Activated CD4-positive, alpha-beta T cell treated with anti-CD3 and anti-CD28 coated beads, Interleukin-2, Interleukin-4, amounts not matched to agents 100 ng/mL and 50 ng/mL, durations not matched to agents 16 hours and 8 hours (primary cell): Measurements from ENCODE around the gene VILL.

ENCODE experiments used
- DNase-seq: peaks from one replicate; pipeline ENCODE4 v3.0.0-alpha.2; 2020; ENCODE audit warnings: low spot score

VILL gene

GRCh38 chr3:38000965-38001455 is 10.4 kb downstream of the VILL start:
- DNase-seq: no peak

- no peak for DNase-seq
Observed at GRCh38 chr3:38001456-38002081, 11.0 kb downstream of the VILL start.

- DNase-seq: no peak
Observed at GRCh38 chr3:38002291-38002876, 11.8 kb downstream of the VILL start.

- DNase-seq: no peak
Observed at GRCh38 chr3:38002940-38003339, 12.4 kb downstream of the VILL start.

GRCh38 chr3:38003371-38003816 is 12.8 kb downstream of the VILL start:
- peak; percentile 52 for DNase-seq

GRCh38 chr3:38003817-38004414 is 13.3 kb downstream of the VILL start:
- no peak for DNase-seq

- DNase-seq: peak; percentile 59
Observed at GRCh38 chr3:38004415-38005075, 14.0 kb downstream of the VILL start.

GRCh38 chr3:38005076-38006020 is 14.8 kb downstream of the VILL start:
- no peak for DNase-seq

GRCh38 chr3:38006031-38006430 is 15.4 kb downstream of the VILL start:
- no peak for DNase-seq

GRCh38 chr3:38006445-38006995 is 15.9 kb downstream of the VILL start:
- DNase-seq: no peak

- DNase-seq: no peak
Observed at GRCh38 chr3:38007754-38008090, 17.1 kb downstream of the VILL start.

- no peak for DNase-seq
Observed at GRCh38 chr3:38008191-38008701, 17.7 kb downstream of the VILL start.

- DNase-seq: no peak
Observed at GRCh38 chr3:38008971-38009580, 18.5 kb downstream of the VILL start.

- DNase-seq: no peak
Observed at GRCh38 chr3:38009807-38010591, 19.4 kb downstream of the VILL start.

- no peak for DNase-seq
Observed at GRCh38 chr3:38011111-38011510, 20.5 kb downstream of the VILL start.

GRCh38 chr3:38015485-38015884 is 24.9 kb downstream of the VILL start:
- no peak for DNase-seq

- no peak for DNase-seq
Observed at GRCh38 chr3:38015984-38016383, 25.4 kb downstream of the VILL start.

- DNase-seq: no peak
Observed at GRCh38 chr3:38016410-38016809, 25.8 kb downstream of the VILL start.

GRCh38 chr3:38016847-38017444 is 26.4 kb downstream of the VILL start:
- no peak for DNase-seq
